H1 (cell line): Measurements from ENCODE around the gene PHACTR2. TPM values are rescaled to one million over a fixed set of nuclear protein-coding genes. Genes with fewer than 3 reads are reported as not detected.

Experiments
- CTCF ChIA-PET: fragments of 300-600 bp; sonication (Branson Sonifier 250); formaldehyde crosslinking; loops from one replicate; lab custom pipeline; 2021; ENCODE audit not compliant: partially characterized antibody; lab: Charles Lee
- POLR2A ChIA-PET: fragments of 300-600 bp; sonication (Branson Sonifier 250); formaldehyde crosslinking; loops from one replicate; lab custom pipeline; 2021; ENCODE audit warnings: inconsistent platforms; ENCODE audit not compliant: partially characterized antibody; lab: Charles Lee
- DNase-seq, 2 experiments: peaks; one replicate each; pipeline versions ENCODE4 v3.0.0 to v3.0.0-alpha.2; 2010 to 2022; ENCODE audit warnings: low spot score in 2 of 2, low read depth in 1 of 2, mixed read lengths in 1 of 2
- FAIRE-seq: peaks from 2 replicates; lab custom pipeline; 2011; peaks lifted over from hg19 to GRCh38; lab: Jason Lieb, UNC
- H2AFZ ChIP-seq: 2 replicates; pipeline ENCODE4 v1.8.1; 2012; ENCODE audit warnings: low read length, inconsistent platforms
- H2AK5ac ChIP-seq: 2 replicates; pipeline ENCODE4 v1.6.1; 2013; ENCODE audit warnings: low read depth, low read length
- H2BK120ac ChIP-seq: replicated peaks from 2 replicates; pipeline ENCODE3; 2013; ENCODE audit warnings: low read depth, low read length, inconsistent platforms
- H2BK12ac ChIP-seq: 2 replicates; pipeline ENCODE4 v1.6.1; 2013; ENCODE audit warnings: low read depth, low read length
- H2BK15ac ChIP-seq: 2 replicates; pipeline ENCODE4 v1.6.1; 2013; ENCODE audit warnings: low read length
- H2BK20ac ChIP-seq: 2 replicates; pipeline ENCODE4 v1.6.1; 2013; ENCODE audit warnings: low read length
- H2BK5ac ChIP-seq: 2 replicates; pipeline ENCODE4 v1.6.1; 2013; ENCODE audit warnings: low read depth, low read length
- H3K14ac ChIP-seq: 2 replicates; pipeline ENCODE4 v1.6.1; 2013; ENCODE audit warnings: inconsistent platforms; ENCODE audit not compliant: insufficient read length
- H3K18ac ChIP-seq: 2 replicates; pipeline ENCODE4 v1.6.1; 2013; ENCODE audit warnings: low read length; ENCODE audit errors: extremely low read depth
- H3K23ac ChIP-seq: 2 replicates; pipeline ENCODE4 v1.6.1; 2013; ENCODE audit warnings: inconsistent platforms; ENCODE audit not compliant: insufficient read length
- H3K23me2 ChIP-seq: 2 replicates; pipeline ENCODE4 v1.6.1; 2013; ENCODE audit warnings: low read depth, low read length
- H3K27ac ChIP-seq: 2 replicates; pipeline ENCODE4 v1.6.1; 2011; ENCODE audit warnings: low read depth, low read length, inconsistent platforms
- H3K27me3 ChIP-seq, 4 experiments: replicated peaks in 1 of 4; 1 replicate in 1 of 4; 2 replicates in 3 of 4; pipeline versions ENCODE4 v1.6.1 to v1.8.1; 2011 to 2013; ENCODE audit warnings: low read length in 3 of 4, mild to moderate bottlenecking in 3 of 4, inconsistent platforms in 2 of 4, mixed read lengths in 2 of 4, moderate library complexity in 1 of 4; ENCODE audit not compliant: control insufficient read depth in 3 of 4, insufficient read depth in 3 of 4; ENCODE audit errors: extremely low read depth in 1 of 4
- H3K36me3 ChIP-seq, 4 experiments: 2 replicates each; pipeline versions ENCODE4 v1.6.1 to v1.8.1; 2011 to 2013; ENCODE audit warnings: mild to moderate bottlenecking in 4 of 4, low read length in 3 of 4, moderate library complexity in 2 of 4, control low read depth in 1 of 4, inconsistent platforms in 1 of 4; ENCODE audit not compliant: insufficient read depth in 4 of 4, control insufficient read depth in 2 of 4
- H3K4ac ChIP-seq: replicated peaks from 2 replicates; pipeline ENCODE3; 2013; ENCODE audit warnings: low read length, low read depth, mixed read lengths, inconsistent platforms; ENCODE audit not compliant: insufficient read length
- H3K4me1 ChIP-seq, 4 experiments: replicated peaks in 1 of 4; 1 replicate in 1 of 4; 2 replicates in 3 of 4; pipeline versions ENCODE4 v1.6.1 to v1.8.1; 2011 to 2013; ENCODE audit warnings: low read length in 3 of 4, inconsistent platforms in 2 of 4, mixed read lengths in 1 of 4; ENCODE audit not compliant: insufficient read depth in 4 of 4, control insufficient read depth in 3 of 4
- H3K4me2 ChIP-seq, 2 experiments: 2 replicates each; pipeline versions ENCODE4 v1.6.1 to v1.8.1; 2011 to 2013; ENCODE audit warnings: low read depth in 2 of 2, low read length in 2 of 2, control low read depth in 1 of 2, inconsistent platforms in 1 of 2, mild to moderate bottlenecking in 1 of 2; ENCODE audit not compliant: insufficient read depth in 1 of 2
- H3K4me3 ChIP-seq, 4 experiments: fragments of 200-600, 300-600 bp in 1 of 4; sonication (generic), shearing (Covaris generic), sonication (Bioruptor Twin) in 1 of 4; 2 replicates each; pipeline versions ENCODE4 v1.5.1 to v1.8.1; 2011 to 2016; ENCODE audit warnings: low read length in 4 of 4, low read depth in 3 of 4, control low read depth in 2 of 4, inconsistent platforms in 2 of 4, mild to moderate bottlenecking in 2 of 4, mixed read lengths in 1 of 4, moderate library complexity in 1 of 4; ENCODE audit not compliant: insufficient read depth in 2 of 4; ENCODE audit errors: extremely low read depth in 1 of 4
- H3K56ac ChIP-seq: replicated peaks from 2 replicates; pipeline ENCODE3; 2013; ENCODE audit warnings: low read depth, mild to moderate bottlenecking, mixed read lengths, low read length, inconsistent platforms; ENCODE audit not compliant: insufficient read length
- H3K79me1 ChIP-seq: 2 replicates; pipeline ENCODE4 v1.6.1; 2013; ENCODE audit warnings: low read depth, low read length, control low read depth
- H3K79me2 ChIP-seq, 2 experiments: 2 replicates each; pipeline versions ENCODE4 v1.6.1 to v1.8.1; 2012 to 2013; ENCODE audit warnings: low read length in 2 of 2, mild to moderate bottlenecking in 2 of 2, inconsistent platforms in 1 of 2; ENCODE audit not compliant: insufficient read depth in 2 of 2, control insufficient read depth in 1 of 2
- H3K9ac ChIP-seq, 4 experiments: replicated peaks in 1 of 4; 1 replicate in 1 of 4; 2 replicates in 3 of 4; pipeline versions ENCODE4 v1.6.1 to v1.8.1; 2011 to 2013; ENCODE audit warnings: low read depth in 3 of 4, low read length in 3 of 4, control low read depth in 2 of 4, mild to moderate bottlenecking in 2 of 4, moderate library complexity in 2 of 4, inconsistent platforms in 1 of 4; ENCODE audit errors: extremely low read depth in 1 of 4
- H3K9me3 ChIP-seq, 2 experiments: 2 replicates each; pipeline versions ENCODE4 v1.6.1 to v1.8.1; 2012 to 2013; ENCODE audit warnings: mild to moderate bottlenecking in 2 of 2, moderate library complexity in 2 of 2, control low read depth in 1 of 2, inconsistent platforms in 1 of 2, low read depth in 1 of 2, low read length in 1 of 2, mixed read lengths in 1 of 2; ENCODE audit not compliant: insufficient read depth in 2 of 2
- H4K20me1 ChIP-seq, 2 experiments: replicated peaks in 1 of 2; 2 replicates each; pipeline versions ENCODE3 to v1.8.1; 2011 to 2013; ENCODE audit warnings: inconsistent platforms in 2 of 2, low read length in 2 of 2, mild to moderate bottlenecking in 1 of 2; ENCODE audit not compliant: insufficient read depth in 2 of 2, control insufficient read depth in 1 of 2
- H4K5ac ChIP-seq: 2 replicates; pipeline ENCODE4 v1.6.1; 2013; ENCODE audit warnings: low read length, low read depth, mixed read lengths, inconsistent platforms; ENCODE audit not compliant: insufficient read length
- H4K8ac ChIP-seq: 2 replicates; pipeline ENCODE4 v1.8.0; 2013; ENCODE audit warnings: mild to moderate bottlenecking, moderate library complexity, low read length, inconsistent platforms; ENCODE audit not compliant: insufficient read depth; ENCODE audit errors: extremely low read depth
- H4K91ac ChIP-seq: replicated peaks from 2 replicates; pipeline ENCODE3; 2013; ENCODE audit warnings: low read length, mixed read lengths, inconsistent platforms; ENCODE audit not compliant: insufficient read length
- POLR2A ChIP-seq, 2 experiments: IDR thresholded peaks; 1 replicate in 1 of 2; 2 replicates in 1 of 2; pipeline ENCODE4 v1.6.1; 2011; ENCODE audit warnings: low read depth in 2 of 2, low read length in 2 of 2, mild to moderate bottlenecking in 2 of 2; ENCODE audit errors: control extremely low read depth in 1 of 2
- TEAD4 ChIP-seq: IDR thresholded peaks from 2 replicates; pipeline ENCODE4 v1.6.1; 2012; ENCODE audit warnings: low read depth, low read length, inconsistent platforms, mixed read lengths
- WGBS, 2 experiments: shearing (Covaris generic) in 1 of 2; methylation state at CpG; one replicate each; pipeline versions ENCODE4 v1.1.6 to v1.1.7; 2013 to 2015; ENCODE audit warnings: low lambda C conversion rate in 2 of 2, mixed read lengths in 2 of 2, inconsistent platforms in 1 of 2, low coverage in 1 of 2, missing lambda C conversion rate in 1 of 2; ENCODE audit not compliant: insufficient replicate concordance in 2 of 2, insufficient coverage in 1 of 2, insufficient read length in 1 of 2; ENCODE audit errors: extremely low coverage in 1 of 2, missing lambda C conversion rate in 1 of 2; 5-methylcytosine and 5-hydroxymethylcytosine counted together
- polyA plus RNA-seq, 7 experiments: library from polyadenylated mRNA; depleted of rRNA in 3 of 7; stranded (reverse) in 5 of 7; unstranded in 2 of 7; fragments of >200 nt in 5 of 7; fragments of 200-250 nt in 2 of 7; gene quantifications; 1 replicate in 5 of 7; 2 replicates in 1 of 7; 4 replicates in 1 of 7; pipeline versions ENCODE4 v1.2.1 to v1.2.3, GENCODE V29; 2011 to 2013; ENCODE audit warnings: missing spikeins in 2 of 7, mixed read lengths in 2 of 7
- total RNA-seq: library from RNA; stranded (reverse); fragmentation: NEBNext Ultra II Directional; extraction: Animal tissue kit (Norgen Biotek cat#: 25700); gene quantifications from 2 replicates; pipeline ENCODE4 v1.2.1, GENCODE V29; 2021

PHACTR2 gene
- total and polyA plus RNA-seq, 2 of the 8 experiments (the other 6 are each of a cell fraction or from before 2014, with no cell fraction given), result 16.9 to 131 TPM

- 72% methylated on average over 3 of the region's 3 CpGs; no CpG with 5 or more reads in 1 of the 2 experiments for WGBS, 2 experiments
- FAIRE-seq, result no peak
- CTCF ChIA-PET, result interaction anchor here (0.9 to 1.1 kb wide), 2 partner anchors 117 to 237 kb away, joined by 3 to 5 read pairs; no protein-coding TSS in a partner anchor
These were observed 144.8 kb downstream of the PHACTR2 start for GRCh38 chr6:143822584-143823024.

More at GRCh38 chr6:143822584-143823024, 144.8 kb downstream of the PHACTR2 start:
- no peak overlapping the region for H2AK5ac ChIP-seq
- H3K9ac ChIP-seq, result no peak overlapping the region
- no peak overlapping the region for H3K56ac ChIP-seq
- no peak overlapping the region for H4K5ac ChIP-seq
- no peak overlapping the region for H2BK120ac ChIP-seq
- H2BK20ac ChIP-seq, result no peak overlapping the region
- H3K4me2 ChIP-seq, result no peak overlapping the region
- H2AFZ ChIP-seq, result no peak overlapping the region
- no peaks in the 10 kb centered on the region for H4K20me1 ChIP-seq
- no peak overlapping the region for H2BK15ac ChIP-seq
- H3K79me1 ChIP-seq, result no peaks in the 10 kb centered on the region
- no peak overlapping the region for H3K27ac ChIP-seq
- no peak overlapping the region for H3K23ac ChIP-seq
- POLR2A ChIA-PET, result interaction anchor here (1.2 to 2.8 kb wide), 2 partner anchors 15 to 20 kb away, joined by 3 to 12 read pairs; partner anchors contain the start of gene LTV1
- H3K9me3 ChIP-seq, result no peaks in the 10 kb centered on the region
- H4K8ac ChIP-seq, result no peak overlapping the region
- H3K4me3 ChIP-seq, result no peak overlapping the region
- no peak for DNase-seq
- H3K79me2 ChIP-seq, result no peaks in the 10 kb centered on the region
- no peak overlapping the region for H3K18ac ChIP-seq
- no peak overlapping the region for H4K91ac ChIP-seq
- peak; percentile 74 for TF ChIP-seq TEAD4
- no peak for TF ChIP-seq POLR2A (IDR thresholded peaks at IDR 0.05; ENCODE audit: control extremely low read depth in 1 of 2, low read depth in 2 of 2, low read length in 2 of 2)
- H3K4ac ChIP-seq, result no peak overlapping the region
- no peak overlapping the region for H3K14ac ChIP-seq
- no peak overlapping the region; the same call in 1 of the 2 replicates for H2BK12ac ChIP-seq
- H3K4me1 ChIP-seq, result no peaks in the 10 kb centered on the region
- H2BK5ac ChIP-seq, result no peak overlapping the region
- H3K27me3 ChIP-seq, result no peaks in the 10 kb centered on the region
- no peaks in the 10 kb centered on the region for H3K23me2 ChIP-seq
- H3K36me3 ChIP-seq, result peaks cover 0 to 24% (median 1%) of the 10 kb centered on the region in 4 experiments; a peak in 3 of 8 replicates
